HL-60 (cell line): Measurements from ENCODE around the gene FAM124A.

Experiments
- CTCF ChIP-seq: IDR thresholded peaks from one replicate; pipeline ENCODE4 v1.5.1; 2011; ENCODE audit warnings: low read length, control low read depth, inconsistent platforms; ENCODE audit not compliant: insufficient read depth
- GABPA ChIP-seq: IDR thresholded peaks from 2 replicates; pipeline ENCODE4 v1.6.1; 2012; ENCODE audit warnings: low read depth
- POLR2AphosphoS5 ChIP-seq: IDR thresholded peaks from 2 replicates; pipeline ENCODE4 v1.6.1; 2012; ENCODE audit warnings: low read depth

- TF ChIP-seq CTCF = no peak
- no peak for TF ChIP-seq POLR2AphosphoS5
- no peak for TF ChIP-seq GABPA
Measured at GRCh38 chr13:51257187-51257586, 35.0 kb downstream of the FAM124A start.
